Kidney (tissue), 14 donors: ENCODE data around the gene HOXD9. TPM values are rescaled to one million over a fixed set of nuclear protein-coding genes. Genes with fewer than 3 reads are reported as not detected.

ENCODE experiments used
- DNase-seq, 5 donors: peaks; one replicate each; pipeline ENCODE4 v3.0.0-alpha.2; 2013 to 2020
- FAIRE-seq: peaks from 2 replicates; lab custom pipeline; 2012; peaks lifted over from hg19 to GRCh38; lab: Jason Lieb, UNC
- H3K27ac ChIP-seq, 2 donors: one replicate each; pipeline ENCODE4 v1.7.0; 2013; ENCODE audit warnings: low read depth in 2 of 2, low read length in 2 of 2, inconsistent platforms in 1 of 2
- H3K27me3 ChIP-seq: one replicate; pipeline ENCODE4 v1.7.1; 2013; ENCODE audit warnings: low read length, inconsistent platforms; ENCODE audit not compliant: control insufficient read depth, insufficient read depth
- H3K36me3 ChIP-seq, 3 donors: one replicate each; pipeline versions ENCODE4 v1.7.0 to v1.7.1; 2013; ENCODE audit warnings: low read length in 3 of 3, control low read depth in 1 of 3, inconsistent platforms in 1 of 3; ENCODE audit not compliant: insufficient read depth in 3 of 3, control insufficient read depth in 2 of 3
- H3K4me1 ChIP-seq, 3 donors: one replicate each; pipeline versions ENCODE4 v1.7.0 to v1.7.1; 2013; ENCODE audit warnings: low read length in 3 of 3, inconsistent platforms in 1 of 3, low read depth in 1 of 3; ENCODE audit not compliant: control insufficient read depth in 2 of 3, insufficient read depth in 2 of 3
- H3K4me3 ChIP-seq, 3 donors: one replicate each; pipeline versions ENCODE4 v1.7.0 to v1.8.1; 2013; ENCODE audit warnings: low read length in 3 of 3, control low read depth in 1 of 3, inconsistent platforms in 1 of 3
- H3K9ac ChIP-seq, 3 donors: one replicate each; pipeline versions ENCODE4 v1.7.0 to v1.7.1; 2013; ENCODE audit warnings: low read length in 3 of 3, control low read depth in 1 of 3, inconsistent platforms in 1 of 3
- H3K9me3 ChIP-seq, 3 donors: one replicate each; pipeline versions ENCODE4 v1.7.0 to v1.7.1; 2013; ENCODE audit warnings: low read length in 3 of 3, control low read depth in 1 of 3, inconsistent platforms in 1 of 3; ENCODE audit not compliant: control insufficient read depth in 2 of 3, insufficient read depth in 1 of 3
- intact Hi-C: fragments of 100-400 bp; cut with DNase I; formaldehyde crosslinking; loops from one replicate; pipeline ENCODE4 v1.11.1; 2022
- polyA plus RNA-seq: library from polyadenylated mRNA; stranded (reverse); fragments of 350-450 nt; fragmentation: Illumina TruSeq; extraction: RNeasy Lipid Tissue Mini Kit (QIAGEN cat#74804); gene quantifications from one replicate; pipeline ENCODE4 v1.2.3, GENCODE V29; 2014; ENCODE audit warnings: low read depth, low replicate concordance; ENCODE audit not compliant: insufficient read depth
- total RNA-seq: library from RNA; stranded (reverse); fragmentation: NEBNext Ultra II Directional; extraction: Animal tissue kit (Norgen Biotek cat#: 25700); gene quantifications from one replicate; pipeline ENCODE4 v1.2.1, GENCODE V29; 2021
- TF ChIP-seq, protein P1 (sequence below): IDR thresholded peaks from 3 replicates; pipeline ENCODE4 v1.5.1; 2012; ENCODE audit warnings: mild to moderate bottlenecking, moderate library complexity, borderline replicate concordance; ENCODE audit not compliant: insufficient read depth; ENCODE audit errors: extremely low read depth
- donor health status: control.
- donor health status: control.
- donor health status: control.
- donor health status: control.
- donor health status: control.
- donor health status: DM: yes; HTN: yes; CAD: no.
- donor health status: Normal renal cell carcinoma (clear cell type).

HOXD9 gene
- total and polyA plus RNA-seq, 2 donors from 2014 or later = 36.4 to 36.5 TPM

DNA sequence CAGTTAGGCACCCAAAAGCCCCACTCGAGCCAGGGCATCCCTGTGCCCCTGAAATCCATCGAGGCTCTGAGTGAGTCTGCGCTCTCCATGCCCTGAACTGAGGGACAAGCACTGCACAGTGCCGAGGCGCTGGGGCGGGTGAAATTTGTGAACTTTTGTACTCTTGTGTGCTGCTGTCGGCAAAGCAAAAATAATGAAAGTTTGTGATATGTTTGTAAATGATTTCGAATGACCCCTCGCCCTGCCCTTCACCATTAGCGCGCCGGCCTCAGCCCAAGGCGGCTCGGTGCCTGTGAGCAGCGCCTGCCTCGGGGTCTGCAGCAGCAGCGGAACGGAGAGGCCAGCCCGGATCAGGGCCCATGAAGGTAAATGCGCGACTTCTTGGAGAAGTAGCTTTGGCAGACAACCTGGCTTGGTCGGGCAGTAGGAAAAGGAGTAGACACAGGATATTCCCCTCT lies 27.0 kb downstream of the HOXD9 start:
- Histone ChIP-seq H3K9me3 (no peaks in the 10 kb centered on the region), H3K27me3 (no peaks in the 10 kb centered on the region), H3K4me1 (peaks cover 10 to 16% (median 11%) of the 10 kb centered on the region in 3 donors), H3K36me3 (peaks cover under 1 to 6% (median under 1%) of the 10 kb centered on the region in 3 donors), H3K27ac (peak overlapping the region; percentile 89 to 93), H3K4me3 (peak overlapping the region; percentile 11 to 75 (median 17)), H3K9ac (peak overlapping the region in 2 of 3 donors; percentile 29 to 78)
- TF ChIP-seq, protein P1, sequence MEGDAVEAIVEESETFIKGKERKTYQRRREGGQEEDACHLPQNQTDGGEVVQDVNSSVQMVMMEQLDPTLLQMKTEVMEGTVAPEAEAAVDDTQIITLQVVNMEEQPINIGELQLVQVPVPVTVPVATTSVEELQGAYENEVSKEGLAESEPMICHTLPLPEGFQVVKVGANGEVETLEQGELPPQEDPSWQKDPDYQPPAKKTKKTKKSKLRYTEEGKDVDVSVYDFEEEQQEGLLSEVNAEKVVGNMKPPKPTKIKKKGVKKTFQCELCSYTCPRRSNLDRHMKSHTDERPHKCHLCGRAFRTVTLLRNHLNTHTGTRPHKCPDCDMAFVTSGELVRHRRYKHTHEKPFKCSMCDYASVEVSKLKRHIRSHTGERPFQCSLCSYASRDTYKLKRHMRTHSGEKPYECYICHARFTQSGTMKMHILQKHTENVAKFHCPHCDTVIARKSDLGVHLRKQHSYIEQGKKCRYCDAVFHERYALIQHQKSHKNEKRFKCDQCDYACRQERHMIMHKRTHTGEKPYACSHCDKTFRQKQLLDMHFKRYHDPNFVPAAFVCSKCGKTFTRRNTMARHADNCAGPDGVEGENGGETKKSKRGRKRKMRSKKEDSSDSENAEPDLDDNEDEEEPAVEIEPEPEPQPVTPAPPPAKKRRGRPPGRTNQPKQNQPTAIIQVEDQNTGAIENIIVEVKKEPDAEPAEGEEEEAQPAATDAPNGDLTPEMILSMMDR = no peak
- intact Hi-C loops = loop anchor here (10.0 kb wide), 2 partner anchors 305 to 405 kb away; no protein-coding TSS in a partner anchor
- no peak for FAIRE-seq
- DNase-seq = peak in 4 of 5 donors; percentile 36 to 64 (median 54)

DNA sequence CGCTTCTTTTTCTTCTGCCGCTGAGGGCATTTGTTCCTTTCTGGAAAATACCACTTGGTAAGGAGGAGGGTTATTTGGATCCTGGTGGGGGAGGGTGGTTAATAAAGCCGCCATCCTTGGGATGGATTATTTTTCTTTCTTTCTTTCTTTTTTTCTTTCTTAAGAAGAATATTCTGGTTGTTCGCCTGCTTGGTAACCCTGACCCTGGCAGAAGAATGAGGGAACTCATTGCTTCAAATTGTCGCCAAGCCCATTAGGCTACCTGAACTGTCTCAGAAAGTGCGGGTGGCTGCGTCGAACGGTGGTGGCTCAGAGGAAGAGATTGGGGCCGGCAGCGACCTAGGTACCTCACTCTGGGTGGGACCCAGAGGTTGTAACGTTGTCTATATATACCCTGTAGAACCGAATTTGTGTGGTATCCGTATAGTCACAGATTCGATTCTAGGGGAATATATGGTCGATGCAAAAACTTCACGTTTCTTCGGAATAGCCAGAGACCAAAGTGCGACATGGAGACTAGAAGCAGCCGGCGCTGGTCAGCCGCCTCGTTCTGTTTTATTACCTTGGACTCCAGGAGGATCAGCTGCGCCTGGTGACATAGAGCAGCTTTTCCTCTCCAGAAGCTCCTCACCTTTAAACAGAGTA lies 27.5 kb downstream of the HOXD9 start:
- Histone ChIP-seq H3K9me3 (no peaks in the 10 kb centered on the region), H3K4me1 (peaks cover 10 to 19% (median 14%) of the 10 kb centered on the region in 3 donors), H3K27me3 (no peaks in the 10 kb centered on the region), H3K36me3 (peaks cover 2 to 10% (median 6%) of the 10 kb centered on the region in 3 donors), H3K27ac (peak overlapping the region; percentile 89 to 93), H3K9ac (peak overlapping the region in 2 of 3 donors; percentile 33 to 78), H3K4me3 (peak overlapping the region; percentile 11 to 75 (median 17))
- TF ChIP-seq, protein P1 = no peak
- intact Hi-C loops = loop anchor here (10.0 kb wide), 2 partner anchors 305 to 405 kb away; no protein-coding TSS in a partner anchor
- DNase-seq = peak in 4 of 5 donors; percentile 39 to 63 (median 50)
- no peak for FAIRE-seq

DNA sequence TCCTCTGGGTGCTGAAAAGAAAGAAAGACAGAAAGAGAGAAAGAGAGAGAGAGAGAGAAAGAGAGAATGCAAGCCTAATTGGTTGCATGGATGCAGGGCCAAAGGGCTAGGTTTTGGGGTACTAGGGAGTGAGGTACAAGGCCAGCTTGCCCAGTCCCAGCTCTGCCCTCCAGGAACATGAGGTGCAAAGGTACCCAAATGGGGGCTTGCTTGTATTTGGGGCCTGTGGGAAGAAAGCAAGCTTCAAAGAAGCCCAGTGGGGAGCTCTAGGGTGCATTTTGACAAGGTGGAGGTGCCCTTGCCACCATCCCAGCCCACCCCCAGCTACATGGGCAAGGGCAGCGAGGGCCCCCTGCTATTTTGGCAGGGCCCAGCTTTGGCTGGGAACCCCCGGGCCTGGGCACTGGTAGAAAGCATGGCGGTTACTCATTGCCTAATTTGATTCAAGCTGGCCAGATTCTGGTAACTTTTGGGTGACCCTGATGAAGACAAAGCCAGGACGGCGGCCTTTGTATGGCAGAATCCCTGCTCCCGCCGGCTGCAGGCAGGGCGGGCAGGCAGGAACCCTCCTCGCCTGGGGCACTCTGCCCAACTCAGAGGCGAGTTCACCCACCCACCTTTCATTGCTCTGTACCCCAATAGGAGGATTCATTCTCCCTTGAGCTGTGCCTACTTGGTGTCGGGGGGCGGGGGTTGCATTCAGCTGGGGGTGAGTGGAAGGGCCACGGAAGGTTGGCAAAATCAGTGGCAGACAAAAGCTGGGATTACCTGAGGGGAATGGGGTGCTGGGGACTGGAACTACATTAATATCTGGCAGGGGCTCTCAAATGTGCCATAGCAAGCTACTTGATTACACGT lies 28.3 kb downstream of the HOXD9 start:
- peak in 3 of 5 donors; percentile 39 to 69 (median 52) for DNase-seq
- Histone ChIP-seq H3K4me1 (peaks cover 7 to 13% (median 12%) of the 10 kb centered on the region in 3 donors), H3K9me3 (no peaks in the 10 kb centered on the region), H3K27me3 (no peaks in the 10 kb centered on the region), H3K4me3 (peak overlapping the region; percentile 52 to 75 (median 64)), H3K9ac (peak overlapping the region in 2 of 3 donors; percentile 33 to 78), H3K36me3 (peaks cover 2 to 10% (median 6%) of the 10 kb centered on the region in 3 donors), H3K27ac (peak overlapping the region; percentile 88 to 93)
- FAIRE-seq = no peak
- intact Hi-C loops = no loop called here
- TF ChIP-seq, protein P1 = no peak
